A549 (cell line): Measurements from ENCODE around the gene RPS6KA4.

Source experiments
- MAZ ChIP-seq: fragments of 150-350 bp; IDR thresholded peaks from 2 replicates; pipeline ENCODE4 v1.6.1; 2014; ENCODE audit warnings: antibody characterized with exemption, low read depth, low read length, borderline replicate concordance
- ZFP36 ChIP-seq: fragments of 450-650 bp; IDR thresholded peaks from 2 replicates; pipeline ENCODE4 v1.6.1; 2014; ENCODE audit warnings: borderline replicate concordance; ENCODE audit not compliant: partially characterized antibody
- TF ChIP-seq, protein P1 (sequence below): fragments of >200 bp; sonication (Bioruptor Twin); formaldehyde crosslinking; IDR thresholded peaks from 3 replicates; pipeline ENCODE4 v1.5.1; 2016

GRCh38 chr11:64331569-64332371 is 27.2 kb upstream of the RPS6KA4 start:
- TF ChIP-seq, protein P1, sequence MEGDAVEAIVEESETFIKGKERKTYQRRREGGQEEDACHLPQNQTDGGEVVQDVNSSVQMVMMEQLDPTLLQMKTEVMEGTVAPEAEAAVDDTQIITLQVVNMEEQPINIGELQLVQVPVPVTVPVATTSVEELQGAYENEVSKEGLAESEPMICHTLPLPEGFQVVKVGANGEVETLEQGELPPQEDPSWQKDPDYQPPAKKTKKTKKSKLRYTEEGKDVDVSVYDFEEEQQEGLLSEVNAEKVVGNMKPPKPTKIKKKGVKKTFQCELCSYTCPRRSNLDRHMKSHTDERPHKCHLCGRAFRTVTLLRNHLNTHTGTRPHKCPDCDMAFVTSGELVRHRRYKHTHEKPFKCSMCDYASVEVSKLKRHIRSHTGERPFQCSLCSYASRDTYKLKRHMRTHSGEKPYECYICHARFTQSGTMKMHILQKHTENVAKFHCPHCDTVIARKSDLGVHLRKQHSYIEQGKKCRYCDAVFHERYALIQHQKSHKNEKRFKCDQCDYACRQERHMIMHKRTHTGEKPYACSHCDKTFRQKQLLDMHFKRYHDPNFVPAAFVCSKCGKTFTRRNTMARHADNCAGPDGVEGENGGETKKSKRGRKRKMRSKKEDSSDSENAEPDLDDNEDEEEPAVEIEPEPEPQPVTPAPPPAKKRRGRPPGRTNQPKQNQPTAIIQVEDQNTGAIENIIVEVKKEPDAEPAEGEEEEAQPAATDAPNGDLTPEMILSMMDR, result peak; percentile 65
- TF ChIP-seq ZFP36 (no peak), MAZ (no peak)
